Measurements from ENCODE around the gene ALPK1. TPM values are rescaled to one million over a fixed set of nuclear protein-coding genes. Genes with fewer than 3 reads are reported as not detected.

Gene ALPK1
- total RNA-seq, 1 donor from 2014 or later = 13.7 TPM

DNA sequence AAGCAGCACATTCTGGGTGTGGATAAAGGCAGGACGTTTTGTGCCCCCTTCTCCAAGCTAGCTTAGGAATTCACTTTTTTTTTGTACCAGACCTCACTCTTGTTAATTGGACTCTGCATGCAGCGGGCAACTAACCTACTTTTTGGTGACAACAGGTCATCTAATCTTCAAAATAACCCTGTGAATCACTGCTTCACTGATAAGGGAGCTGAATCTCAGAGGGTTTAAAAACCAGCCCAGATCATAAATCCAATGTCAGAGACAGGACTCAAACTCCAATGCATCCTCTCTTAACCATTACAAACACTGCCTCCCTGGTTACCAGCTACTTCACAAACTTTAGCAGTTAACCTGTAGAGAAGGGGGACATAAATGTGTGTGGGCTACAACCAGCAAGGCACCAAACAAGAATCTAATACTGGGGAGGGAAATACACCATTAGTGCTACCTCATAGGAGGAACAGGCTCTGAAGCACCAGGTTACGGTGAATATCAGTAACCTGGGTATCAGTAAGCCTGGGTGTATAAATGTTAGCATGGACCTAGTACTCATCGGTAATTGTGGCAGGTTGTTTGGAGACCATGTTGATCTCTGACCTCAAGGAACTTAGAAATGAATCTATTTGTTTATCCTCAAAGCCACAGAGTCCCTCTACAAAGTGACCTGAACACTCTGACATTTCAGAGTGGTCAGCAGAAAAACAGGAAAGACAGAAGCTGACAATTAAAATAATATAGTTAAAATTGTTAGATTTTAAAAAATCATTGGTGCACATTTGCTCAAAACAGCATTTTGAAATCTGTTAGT is 14.1 kb upstream of the ALPK1 start:
- TF ChIP-seq, protein P1, sequence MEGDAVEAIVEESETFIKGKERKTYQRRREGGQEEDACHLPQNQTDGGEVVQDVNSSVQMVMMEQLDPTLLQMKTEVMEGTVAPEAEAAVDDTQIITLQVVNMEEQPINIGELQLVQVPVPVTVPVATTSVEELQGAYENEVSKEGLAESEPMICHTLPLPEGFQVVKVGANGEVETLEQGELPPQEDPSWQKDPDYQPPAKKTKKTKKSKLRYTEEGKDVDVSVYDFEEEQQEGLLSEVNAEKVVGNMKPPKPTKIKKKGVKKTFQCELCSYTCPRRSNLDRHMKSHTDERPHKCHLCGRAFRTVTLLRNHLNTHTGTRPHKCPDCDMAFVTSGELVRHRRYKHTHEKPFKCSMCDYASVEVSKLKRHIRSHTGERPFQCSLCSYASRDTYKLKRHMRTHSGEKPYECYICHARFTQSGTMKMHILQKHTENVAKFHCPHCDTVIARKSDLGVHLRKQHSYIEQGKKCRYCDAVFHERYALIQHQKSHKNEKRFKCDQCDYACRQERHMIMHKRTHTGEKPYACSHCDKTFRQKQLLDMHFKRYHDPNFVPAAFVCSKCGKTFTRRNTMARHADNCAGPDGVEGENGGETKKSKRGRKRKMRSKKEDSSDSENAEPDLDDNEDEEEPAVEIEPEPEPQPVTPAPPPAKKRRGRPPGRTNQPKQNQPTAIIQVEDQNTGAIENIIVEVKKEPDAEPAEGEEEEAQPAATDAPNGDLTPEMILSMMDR (IDR thresholded peaks at IDR 0.05; ENCODE audit: insufficient read depth, low read length, severe bottlenecking) = no peak
- FAIRE-seq (no peak), DNase-seq (ENCODE audit: low read depth) (no peak)
- Histone ChIP-seq H3K27me3 (ENCODE audit: control insufficient read depth, insufficient read depth, low read length) (no peaks in the 10 kb centered on the region), H3K36me3 (ENCODE audit: control insufficient read depth, insufficient read depth, low read length) (no peaks in the 10 kb centered on the region), H3K4me3 (ENCODE audit: low read depth, low read length) (no peak overlapping the region)

DNA sequence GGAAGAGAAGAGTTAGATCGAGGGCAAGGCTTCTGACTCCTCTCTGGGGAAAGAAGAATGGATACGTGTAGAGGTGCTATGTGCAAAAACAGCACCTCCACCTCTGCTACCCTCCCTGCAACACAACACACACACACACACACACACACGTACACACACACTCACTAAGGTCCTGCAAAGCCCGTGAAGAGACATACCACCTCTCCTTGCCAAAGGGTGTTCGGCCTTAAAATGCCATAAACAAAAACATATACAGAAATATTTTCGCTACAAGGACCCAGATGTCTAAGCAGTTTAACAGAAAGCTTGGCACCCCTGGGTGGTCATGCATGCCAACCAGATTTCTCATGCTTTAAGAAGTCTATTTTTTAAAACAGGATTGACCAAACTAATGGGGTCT is 13.0 kb upstream of the ALPK1 start:
- TF ChIP-seq, protein P1 (IDR thresholded peaks at IDR 0.05; ENCODE audit: insufficient read depth, low read length, severe bottlenecking) = no peak
- Histone ChIP-seq H3K27me3 (ENCODE audit: control insufficient read depth, insufficient read depth, low read length) (no peaks in the 10 kb centered on the region), H3K36me3 (ENCODE audit: control insufficient read depth, insufficient read depth, low read length) (no peaks in the 10 kb centered on the region), H3K4me3 (ENCODE audit: low read depth, low read length) (peak overlapping the region; percentile 72)
- FAIRE-seq = no peak
- no peak for DNase-seq (ENCODE audit: low read depth)

DNA sequence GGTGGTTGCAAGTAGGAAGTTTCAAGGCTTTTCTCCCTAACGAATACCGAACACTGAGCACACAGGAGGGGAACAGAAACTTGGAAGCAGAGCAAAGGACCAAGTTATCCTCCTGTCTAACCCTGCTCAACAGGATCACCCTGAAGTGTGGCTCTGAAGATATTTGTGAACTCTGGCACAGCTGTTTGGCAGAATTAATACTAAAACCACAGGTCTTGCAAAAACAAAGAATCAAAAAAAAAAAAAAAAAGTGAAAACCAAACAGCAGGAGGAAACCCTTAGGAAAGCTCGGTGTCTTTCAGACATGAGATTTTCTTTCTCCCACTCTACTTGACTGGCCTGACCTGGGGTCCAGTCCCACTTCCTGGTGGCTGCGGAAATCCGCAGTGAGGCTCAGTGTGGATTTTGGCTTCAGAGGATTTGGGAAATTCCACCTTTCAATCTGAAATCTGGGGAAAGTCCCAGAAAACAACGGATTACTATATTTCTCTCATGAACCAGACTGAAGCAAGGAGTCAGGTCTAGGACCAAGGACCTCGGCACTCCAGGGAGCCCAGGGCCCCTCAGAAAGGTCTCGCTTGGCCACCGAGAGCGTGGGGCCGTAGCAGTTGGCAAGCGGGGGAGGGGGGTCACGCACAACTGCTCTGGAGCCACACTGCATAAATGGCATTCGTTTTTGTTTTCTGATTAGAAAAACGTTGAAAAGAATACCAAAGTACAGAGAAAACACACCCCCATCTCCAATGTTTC is 12.3 kb upstream of the ALPK1 start:
- DNase-seq (ENCODE audit: low read depth) (no peak), FAIRE-seq (no peak)
- no peaks in the 10 kb centered on the region for H3K36me3 ChIP-seq (ENCODE audit: control insufficient read depth, insufficient read depth, low read length)
- H3K4me3 ChIP-seq (ENCODE audit: low read depth, low read length) = peak overlapping the region; percentile 72
- H3K27me3 ChIP-seq (ENCODE audit: control insufficient read depth, insufficient read depth, low read length) = no peaks in the 10 kb centered on the region
- TF ChIP-seq, protein P1 (IDR thresholded peaks at IDR 0.05; ENCODE audit: insufficient read depth, low read length, severe bottlenecking) = no peak

DNA sequence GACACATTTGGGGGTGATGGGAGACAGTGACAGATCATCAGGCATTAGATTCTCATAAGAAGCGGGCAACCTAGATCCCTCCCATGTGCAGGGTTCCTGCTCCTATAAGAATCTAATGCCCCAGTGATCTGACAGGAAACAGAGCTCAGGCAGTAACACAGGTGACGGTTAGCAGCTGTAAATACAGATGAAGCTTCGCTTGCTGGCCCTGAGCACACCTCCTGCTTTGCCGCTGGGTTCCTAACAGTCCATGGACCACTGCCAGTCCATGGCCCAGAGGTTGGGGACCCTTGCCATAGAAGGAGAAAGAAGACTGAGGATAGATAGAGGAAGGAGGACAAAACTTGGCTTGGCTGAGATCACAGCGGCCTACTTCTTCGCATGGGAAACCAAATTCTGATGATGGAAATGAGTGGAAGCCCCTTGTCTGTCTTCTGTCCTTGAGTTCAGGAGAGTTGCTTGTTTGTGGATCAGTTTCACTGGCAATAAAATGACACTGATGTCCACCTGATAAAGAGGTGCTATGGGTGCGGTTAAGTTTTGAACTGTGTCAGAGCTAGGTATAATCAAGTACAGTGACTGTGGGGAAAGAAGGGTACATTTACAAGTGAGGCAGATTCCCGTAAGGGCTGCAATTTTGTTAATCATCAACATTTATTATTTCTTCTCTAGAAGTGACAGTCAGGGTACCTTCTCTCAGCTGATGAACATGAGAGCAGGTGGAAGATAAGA is 9.7 kb upstream of the ALPK1 start:
- FAIRE-seq (no peak), DNase-seq (ENCODE audit: low read depth) (no peak)
- TF ChIP-seq, protein P1 (IDR thresholded peaks at IDR 0.05; ENCODE audit: insufficient read depth, low read length, severe bottlenecking) = no peak
- Histone ChIP-seq H3K36me3 (ENCODE audit: control insufficient read depth, insufficient read depth, low read length) (no peaks in the 10 kb centered on the region), H3K27me3 (ENCODE audit: control insufficient read depth, insufficient read depth, low read length) (no peaks in the 10 kb centered on the region), H3K4me3 (ENCODE audit: low read depth, low read length) (no peak overlapping the region)

DNA sequence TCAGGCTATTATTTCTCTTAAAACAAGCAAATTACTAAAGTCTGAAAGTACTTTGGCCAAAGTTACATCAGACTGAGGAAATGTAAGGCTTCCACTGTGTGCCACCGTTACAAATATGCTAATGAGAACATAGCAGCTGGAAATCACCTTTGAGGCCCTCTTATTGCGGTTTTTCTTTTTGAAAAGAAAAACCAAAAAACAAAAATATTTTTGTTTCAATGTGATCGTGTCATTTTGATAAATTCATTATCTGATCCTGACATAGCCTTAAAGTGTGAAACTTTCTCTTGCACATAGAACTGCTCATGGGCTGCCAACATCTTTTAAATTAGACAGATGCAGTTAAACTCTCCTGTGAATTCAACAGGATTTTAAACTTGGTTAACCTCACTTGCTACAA is 8.7 kb upstream of the ALPK1 start:
- Histone ChIP-seq H3K36me3 (ENCODE audit: control insufficient read depth, insufficient read depth, low read length) (no peaks in the 10 kb centered on the region), H3K27me3 (ENCODE audit: control insufficient read depth, insufficient read depth, low read length) (no peaks in the 10 kb centered on the region), H3K4me3 (ENCODE audit: low read depth, low read length) (no peak overlapping the region)
- DNase-seq (ENCODE audit: low read depth) = no peak
- no peak for FAIRE-seq
- TF ChIP-seq, protein P1 (IDR thresholded peaks at IDR 0.05; ENCODE audit: insufficient read depth, low read length, severe bottlenecking) = no peak
